ENCODE results near the gene ATP6V0B. TPM values are rescaled to one million over a fixed set of nuclear protein-coding genes. Genes with fewer than 3 reads are reported as not detected.

ATP6V0B gene
- total RNA-seq, 1 experiment from 2014 or later: 181 TPM

GRCh38 chr1:44016041-44016889 lies 41.5 kb downstream of the ATP6V0B start:
- intact Hi-C loops (cut with micrococcal nuclease; ENCODE audit: unreplicated experiment): no loop called here
- ChIA-PET POLR2A (ENCODE audit: low non-redundant PET) (no interaction called here), CTCF (no interaction called here)

GRCh38 chr1:44016890-44017400 lies 42.2 kb downstream of the ATP6V0B start:
- Histone ChIP-seq H3K27me3 (replicated peaks; ENCODE audit: insufficient read depth, low read depth, low read length, poor library complexity) (no peaks in the 10 kb centered on the region), H3K4me3 (ENCODE audit: low read depth, low read length, poor library complexity, severe bottlenecking) (no peak overlapping the region), H3K27ac (ENCODE audit: low read depth, low read length, poor library complexity, severe bottlenecking) (no peak overlapping the region), H3K4me1 (ENCODE audit: insufficient read depth, low read length, poor library complexity, severe bottlenecking) (peaks cover 13% of the 10 kb centered on the region), H3K36me3 (ENCODE audit: insufficient read depth, low read length, poor library complexity, severe bottlenecking) (no peaks in the 10 kb centered on the region), H3K9me3 (ENCODE audit: low read depth, low read length, poor library complexity, severe bottlenecking) (no peaks in the 10 kb centered on the region)
- no TSS peak for BruUV-seq (replicated peaks)
- intact Hi-C loops (cut with micrococcal nuclease; ENCODE audit: unreplicated experiment): no loop called here
- DNase-seq (ENCODE audit: low spot score): no peak
- TF ChIP-seq EZH2 (IDR thresholded peaks at IDR 0.05; ENCODE audit: borderline replicate concordance, low read depth, low read length, poor library complexity, severe bottlenecking): no peak
- TF ChIP-seq CTCF (conservative IDR thresholded peaks at IDR 0.05; ENCODE audit: low read depth, low read length): no peak
- ChIA-PET POLR2A (ENCODE audit: low non-redundant PET) (no interaction called here), CTCF (no interaction called here)

More at GRCh38 chr1:44016041-44016889, 41.5 kb downstream of the ATP6V0B start:
- peaks cover 15% of the 10 kb centered on the region for H3K4me1 ChIP-seq (ENCODE audit: insufficient read depth, low read length, poor library complexity, severe bottlenecking)
- DNase-seq (ENCODE audit: low spot score): no peak
- BruUV-seq (replicated peaks): no TSS peak
- no peak for TF ChIP-seq EZH2 (IDR thresholded peaks at IDR 0.05; ENCODE audit: borderline replicate concordance, low read depth, low read length, poor library complexity, severe bottlenecking)
- TF ChIP-seq CTCF (conservative IDR thresholded peaks at IDR 0.05; ENCODE audit: low read depth, low read length): no peak
- H3K4me3 ChIP-seq (ENCODE audit: low read depth, low read length, poor library complexity, severe bottlenecking): no peak overlapping the region
- no peak overlapping the region for H3K27ac ChIP-seq (ENCODE audit: low read depth, low read length, poor library complexity, severe bottlenecking)
- no peaks in the 10 kb centered on the region for H3K9me3 ChIP-seq (ENCODE audit: low read depth, low read length, poor library complexity, severe bottlenecking)
- H3K27me3 ChIP-seq (replicated peaks; ENCODE audit: insufficient read depth, low read depth, low read length, poor library complexity): no peaks in the 10 kb centered on the region
- H3K36me3 ChIP-seq (ENCODE audit: insufficient read depth, low read length, poor library complexity, severe bottlenecking): no peaks in the 10 kb centered on the region

GRCh38 chr1:44019466-44019948 lies 44.7 kb downstream of the ATP6V0B start:
- no peaks in the 10 kb centered on the region for H3K27me3 ChIP-seq (replicated peaks; ENCODE audit: insufficient read depth, low read depth, low read length, poor library complexity)
- BruUV-seq (replicated peaks): no TSS peak
- no peak for DNase-seq (ENCODE audit: low spot score)
- H3K36me3 ChIP-seq (ENCODE audit: insufficient read depth, low read length, poor library complexity, severe bottlenecking): peaks cover 3% of the 10 kb centered on the region
- ChIA-PET CTCF (no interaction called here), POLR2A (ENCODE audit: low non-redundant PET) (interaction anchor here (0.6 kb wide), 1 partner anchor 454 kb away, joined by 3 read pairs; no protein-coding TSS in a partner anchor)
- no peaks in the 10 kb centered on the region for H3K9me3 ChIP-seq (ENCODE audit: low read depth, low read length, poor library complexity, severe bottlenecking)
- no peak overlapping the region for H3K27ac ChIP-seq (ENCODE audit: low read depth, low read length, poor library complexity, severe bottlenecking)
- TF ChIP-seq CTCF (conservative IDR thresholded peaks at IDR 0.05; ENCODE audit: low read depth, low read length): no peak
- no peak for TF ChIP-seq EZH2 (IDR thresholded peaks at IDR 0.05; ENCODE audit: borderline replicate concordance, low read depth, low read length, poor library complexity, severe bottlenecking)
- intact Hi-C loops (cut with micrococcal nuclease; ENCODE audit: unreplicated experiment): no loop called here
- H3K4me1 ChIP-seq (ENCODE audit: insufficient read depth, low read length, poor library complexity, severe bottlenecking): no peaks in the 10 kb centered on the region
- no peak overlapping the region for H3K4me3 ChIP-seq (ENCODE audit: low read depth, low read length, poor library complexity, severe bottlenecking)

Data from A673 (cell line).